NCI-H1417 treated with DMSO at 0.1 percent for 48 hours (cell line): ENCODE measurements around the gene SAP30L.

Experiments used
- DNase-seq: peaks from one replicate; lab custom pipeline; 2025; lab: John Stamatoyannopoulos, UW

The SAP30L gene

DNA sequence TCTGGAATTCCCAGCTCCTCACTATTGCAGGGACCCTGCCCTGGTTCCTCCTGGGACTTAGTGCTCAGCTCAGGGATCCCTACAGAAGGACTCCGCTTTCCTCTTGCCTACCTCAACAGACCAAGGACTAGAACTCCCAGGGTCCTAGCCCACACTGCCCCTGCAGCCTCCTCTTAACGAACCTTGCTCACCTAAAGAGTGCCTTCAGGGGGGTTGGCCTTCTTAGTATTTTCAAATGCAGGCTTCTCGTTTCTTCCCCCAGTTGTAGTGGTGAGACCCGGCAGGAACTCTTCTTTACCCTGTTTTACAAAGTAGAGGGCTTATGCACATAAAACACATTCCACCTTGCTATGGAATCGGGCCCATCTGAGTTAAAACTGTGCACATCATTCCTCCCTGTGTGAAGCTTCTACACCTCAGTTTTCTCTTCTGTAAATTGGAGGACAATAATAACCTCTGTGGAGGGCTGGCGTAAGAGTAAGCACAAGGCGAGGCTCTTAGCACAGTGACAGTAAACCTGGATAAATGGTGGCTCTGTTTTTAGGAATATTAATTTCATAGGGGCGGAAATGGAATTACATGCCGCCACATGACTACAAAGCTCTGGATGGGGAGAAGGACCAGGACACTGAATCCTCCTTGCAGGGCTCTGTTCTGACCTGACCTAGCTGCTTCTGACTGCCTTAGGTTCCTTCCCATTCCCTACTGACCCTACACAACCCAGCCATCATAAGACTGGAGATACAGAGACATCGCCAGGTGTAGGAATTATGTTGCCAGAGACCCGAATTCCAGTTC lies 36.0 kb downstream of the SAP30L start:
- no peak for DNase-seq

DNA sequence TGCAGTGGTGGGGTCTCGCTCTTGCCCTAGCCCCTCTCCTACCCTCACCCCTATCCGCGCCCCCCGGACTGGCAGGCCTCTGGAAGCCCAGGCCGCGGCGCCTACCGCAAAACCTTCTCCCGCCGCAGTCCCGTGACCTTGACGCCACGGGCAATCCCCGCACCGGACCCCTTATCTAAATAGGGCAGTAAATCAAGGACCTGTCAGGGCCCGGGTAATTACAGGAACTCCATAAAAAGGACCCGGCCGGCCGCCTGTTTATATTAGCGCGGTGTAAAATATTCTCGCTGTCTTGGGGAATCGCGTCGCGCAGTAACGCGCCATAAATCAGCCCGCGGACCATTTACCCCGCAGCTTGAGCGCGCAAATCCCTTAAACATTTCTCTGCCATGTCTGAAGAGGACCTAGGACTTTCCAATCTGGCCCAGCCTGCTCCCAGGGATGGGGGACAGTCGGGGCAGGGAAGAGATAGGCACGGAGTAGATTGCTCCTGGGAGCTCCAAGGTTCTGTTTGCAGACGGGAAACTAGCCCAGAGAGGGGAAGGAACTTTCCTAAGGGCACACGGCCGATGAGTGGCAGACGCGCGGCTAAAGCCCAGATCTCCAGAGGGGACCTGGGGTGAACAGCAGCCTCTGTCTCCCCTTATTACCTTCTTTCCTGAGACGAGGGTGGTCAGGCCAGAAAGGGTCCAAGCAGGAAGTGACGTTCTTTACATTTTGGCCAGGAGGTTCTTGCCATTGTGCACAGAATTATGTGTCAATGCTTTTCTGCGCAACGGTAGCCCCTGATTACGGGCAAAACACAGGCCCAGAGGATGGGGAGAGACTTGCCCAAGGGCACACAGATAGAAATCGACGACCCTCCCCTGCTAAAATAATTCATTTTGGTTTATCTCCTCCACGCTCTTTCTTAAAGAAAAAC lies 37.0 kb downstream of the SAP30L start:
- no peak for DNase-seq

DNA sequence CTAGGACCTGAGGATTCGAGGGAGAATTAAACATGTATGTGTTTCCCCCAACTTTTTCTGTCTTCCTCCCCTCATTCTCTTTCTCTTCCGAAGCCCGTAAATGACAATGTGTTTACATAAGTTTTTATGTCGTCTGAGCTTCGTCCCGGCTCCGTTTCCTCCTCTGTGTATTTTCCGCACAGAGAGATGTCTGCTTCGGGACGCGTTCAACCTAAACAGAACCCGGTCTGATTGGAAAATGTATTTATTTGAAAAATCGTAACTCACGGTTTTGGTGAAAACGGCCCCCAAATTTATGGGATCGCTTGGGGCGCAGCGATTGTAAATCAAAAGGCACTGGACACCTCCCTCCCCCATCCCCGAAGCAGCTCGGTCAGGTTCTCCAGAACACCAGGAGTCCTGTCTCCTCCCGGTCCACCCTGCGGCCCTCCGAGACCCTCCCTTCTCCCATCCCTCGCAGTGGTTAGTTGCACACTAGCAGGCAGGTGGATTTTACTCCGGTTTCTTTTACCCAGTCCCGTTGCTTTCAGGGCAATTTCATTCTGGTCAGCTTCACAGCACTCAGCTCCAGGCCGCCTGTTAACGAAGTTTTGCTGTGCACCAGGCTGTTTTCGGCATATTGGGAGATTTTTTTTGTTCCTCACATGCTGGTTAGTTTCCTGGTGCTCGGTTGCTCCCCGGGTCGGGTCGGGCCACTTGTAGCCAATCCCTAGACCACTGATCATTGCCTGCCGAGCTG lies 38.0 kb downstream of the SAP30L start:
- no peak for DNase-seq

DNA sequence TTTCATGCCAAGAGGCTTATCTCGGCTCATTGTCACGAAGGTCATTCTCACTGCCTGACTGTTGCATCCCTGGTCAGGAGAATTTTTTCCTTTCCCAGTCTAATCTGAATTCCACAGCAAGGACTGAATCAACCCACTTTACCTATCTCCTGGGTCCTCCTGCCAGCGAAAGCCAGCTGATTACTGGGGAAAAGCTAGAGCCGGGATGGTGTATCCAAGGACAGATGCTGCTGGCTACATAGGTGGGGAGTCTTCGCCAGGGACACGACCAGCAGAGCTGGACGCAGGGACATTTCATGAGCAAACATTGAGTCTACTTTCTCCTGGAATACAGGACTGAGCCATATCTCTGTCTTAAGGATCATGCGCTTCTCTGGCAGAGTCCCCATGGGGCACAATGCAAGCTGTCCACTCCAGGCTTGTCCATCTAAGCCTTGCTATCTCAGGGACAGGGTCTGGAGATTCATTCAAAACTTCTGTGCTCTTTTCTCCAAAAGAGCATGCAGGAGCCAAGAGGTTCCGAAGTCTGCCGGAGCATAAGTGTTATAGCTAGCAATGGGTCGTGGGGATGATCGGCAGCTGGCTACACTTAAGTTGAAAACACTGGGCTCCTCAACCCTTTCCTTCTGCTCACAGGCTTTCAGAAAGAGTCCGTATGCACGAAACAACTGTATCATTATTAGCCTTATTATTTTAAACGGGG lies 38.7 kb downstream of the SAP30L start:
- DNase-seq, result no peak

DNA sequence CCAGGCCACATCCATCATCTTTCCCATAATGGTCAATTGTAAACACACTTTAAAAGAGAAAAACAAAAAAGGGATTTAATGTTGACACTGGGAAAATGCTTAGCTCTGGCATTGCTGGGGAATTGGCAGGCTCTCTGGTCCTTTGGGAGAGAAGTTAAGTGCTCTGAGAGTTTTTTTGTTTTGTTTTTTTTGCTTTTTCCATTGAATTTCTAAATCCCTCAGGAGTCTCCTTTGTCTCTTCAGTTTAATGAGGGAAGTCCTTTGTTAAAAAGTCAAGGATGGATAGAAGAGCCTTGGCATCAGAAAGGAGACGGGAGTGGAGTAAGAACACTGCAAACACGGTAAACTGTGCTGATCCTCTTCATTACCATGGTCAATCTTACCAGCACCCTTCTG lies 39.3 kb downstream of the SAP30L start:
- DNase-seq, result no peak

DNA sequence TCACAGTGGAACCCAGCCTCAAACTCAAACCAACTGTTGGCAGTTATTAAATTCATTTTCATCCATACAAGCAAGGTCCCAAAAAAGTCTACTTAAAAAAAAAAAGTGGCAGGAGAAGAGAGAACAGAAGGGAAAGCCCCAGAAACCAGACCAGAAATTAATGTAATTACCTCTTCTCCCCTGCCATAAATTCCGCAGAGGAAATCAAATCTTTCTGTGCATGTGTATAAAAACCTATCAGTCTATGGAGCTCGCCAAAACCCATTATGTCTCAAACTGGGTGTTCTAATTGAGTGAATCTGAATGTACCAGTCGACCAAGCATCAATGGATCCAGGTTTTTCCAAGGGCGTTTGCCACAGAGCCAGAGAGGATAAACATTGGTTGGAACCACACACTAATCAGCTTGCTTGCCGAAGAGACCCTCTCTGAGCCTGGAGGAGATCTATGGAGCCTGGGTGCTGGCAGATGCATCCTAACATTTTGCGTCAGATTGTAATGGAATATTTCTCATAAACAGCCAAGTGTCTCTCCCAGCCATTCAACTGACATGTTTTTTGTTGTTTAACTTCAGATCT lies 40.1 kb downstream of the SAP30L start:
- DNase-seq, result no peak

DNA sequence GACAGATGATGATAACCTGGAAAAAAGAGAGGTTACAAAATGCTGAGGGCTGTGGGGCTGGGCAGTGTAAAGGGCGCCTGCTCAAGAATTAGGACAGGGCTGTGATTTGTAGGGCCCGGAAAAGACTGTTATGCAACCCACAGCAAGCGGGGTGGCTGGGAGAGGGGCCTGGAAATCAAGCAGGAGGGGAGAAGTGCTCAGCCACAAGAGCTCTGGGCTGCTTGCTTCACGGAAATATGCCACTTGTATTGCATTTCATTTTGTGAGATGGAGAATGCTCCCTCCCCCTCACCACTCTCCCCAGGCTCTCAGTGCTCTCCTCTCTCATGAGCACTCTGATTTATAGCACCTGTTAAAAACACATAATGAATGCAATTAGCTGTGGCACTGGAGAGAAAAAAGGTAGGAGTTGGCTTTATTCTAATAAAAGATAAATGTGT lies 40.6 kb downstream of the SAP30L start:
- peak; percentile 75 for DNase-seq

DNA sequence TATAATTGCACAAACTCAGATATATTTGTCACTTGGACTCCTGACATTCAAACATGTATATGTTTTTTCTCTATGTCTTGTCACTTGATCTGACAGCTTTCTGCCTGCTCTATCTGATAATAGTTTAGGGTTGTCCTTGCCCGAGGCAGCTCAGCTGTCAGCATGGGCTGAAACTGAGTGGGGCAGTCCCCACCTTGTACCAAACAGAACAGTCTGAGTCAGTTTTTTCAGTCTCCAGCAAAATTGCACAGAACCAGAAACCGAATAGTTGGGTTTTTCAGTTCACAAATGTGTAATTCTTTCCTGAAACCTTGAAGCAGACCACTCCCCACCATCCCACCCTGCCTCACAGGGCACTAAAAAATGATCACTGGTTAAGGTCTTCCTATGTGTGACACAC lies 41.7 kb downstream of the SAP30L start:
- no peak for DNase-seq

DNA sequence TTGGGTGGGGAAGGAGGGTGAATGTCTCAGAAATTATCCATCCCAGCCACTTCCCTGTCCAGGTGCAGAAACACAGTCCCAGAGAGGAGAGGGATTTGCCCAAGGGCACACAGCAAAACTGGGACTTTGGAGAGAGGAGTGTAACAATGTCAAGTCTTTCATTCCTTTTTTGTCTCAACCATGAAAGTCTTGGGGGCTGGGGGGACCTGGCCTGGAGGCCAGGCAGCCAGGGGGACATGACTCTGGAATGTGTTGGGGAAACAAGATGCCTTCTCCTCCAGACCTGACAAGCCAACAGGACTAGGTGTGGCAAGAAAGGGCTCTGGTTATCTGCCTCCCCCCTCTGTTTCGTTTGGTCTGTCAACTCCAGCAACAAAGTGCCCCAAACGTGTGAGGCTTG lies 46.1 kb downstream of the SAP30L start:
- DNase-seq, result no peak

DNA sequence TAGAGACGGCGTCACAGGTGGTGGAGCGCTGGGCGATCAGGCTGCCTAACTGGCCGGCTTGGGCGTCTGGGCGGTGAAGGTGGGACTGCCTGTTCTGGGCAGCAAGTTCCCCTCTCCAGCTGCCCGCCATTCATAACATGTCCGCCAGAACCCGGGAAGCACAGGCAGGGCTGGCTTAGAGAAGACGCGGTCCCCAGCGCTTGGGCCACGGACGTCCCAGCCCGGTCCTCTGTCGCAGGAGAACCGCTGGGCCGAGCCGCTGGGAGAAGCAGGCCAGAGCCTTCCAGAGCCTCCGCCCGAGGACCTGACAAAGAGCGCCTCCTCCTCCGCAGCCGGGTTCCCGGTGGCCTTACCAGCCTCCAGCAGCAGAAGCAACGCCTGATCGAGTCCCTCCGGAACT lies 47.5 kb downstream of the SAP30L start:
- no peak for DNase-seq

DNA sequence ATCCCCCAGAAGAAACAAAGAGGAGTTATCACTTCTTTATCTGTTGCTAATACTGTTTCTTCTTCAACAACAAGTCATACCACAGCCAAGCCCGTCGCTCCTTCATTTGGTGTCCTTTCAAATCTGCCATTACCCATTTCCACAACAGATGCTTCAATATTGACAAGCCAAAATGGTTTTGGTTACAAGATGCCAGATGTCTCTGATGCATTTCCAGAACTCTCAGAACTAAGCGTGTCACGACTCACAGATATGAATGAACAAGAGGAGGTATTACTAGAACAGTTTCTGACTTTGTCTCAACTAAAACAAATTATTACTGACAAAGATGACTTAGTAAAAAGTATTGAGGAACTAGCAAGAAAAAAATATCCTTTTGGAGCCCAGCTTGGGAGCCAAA lies 48.2 kb downstream of the SAP30L start:
- no peak for DNase-seq

DNA sequence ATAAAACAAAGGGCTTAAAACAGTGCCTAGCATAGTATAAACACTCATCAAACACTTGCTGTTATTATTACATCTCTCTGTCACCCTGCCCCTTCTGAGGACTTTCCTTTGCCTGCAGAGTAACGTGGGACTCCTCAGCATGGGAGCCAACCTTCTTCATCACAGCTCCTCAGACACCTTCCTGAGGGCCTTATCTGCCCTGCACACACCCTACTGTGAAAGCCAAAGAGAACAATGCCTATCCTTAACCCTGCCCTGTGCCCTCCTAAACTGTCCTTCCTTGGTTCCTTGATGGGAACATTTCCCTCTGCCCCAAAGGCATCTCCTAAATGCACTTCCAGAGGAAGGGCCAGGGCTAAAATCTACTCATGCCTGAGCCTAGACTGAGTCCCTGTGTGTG lies 52.8 kb downstream of the SAP30L start:
- DNase-seq, result no peak

DNA sequence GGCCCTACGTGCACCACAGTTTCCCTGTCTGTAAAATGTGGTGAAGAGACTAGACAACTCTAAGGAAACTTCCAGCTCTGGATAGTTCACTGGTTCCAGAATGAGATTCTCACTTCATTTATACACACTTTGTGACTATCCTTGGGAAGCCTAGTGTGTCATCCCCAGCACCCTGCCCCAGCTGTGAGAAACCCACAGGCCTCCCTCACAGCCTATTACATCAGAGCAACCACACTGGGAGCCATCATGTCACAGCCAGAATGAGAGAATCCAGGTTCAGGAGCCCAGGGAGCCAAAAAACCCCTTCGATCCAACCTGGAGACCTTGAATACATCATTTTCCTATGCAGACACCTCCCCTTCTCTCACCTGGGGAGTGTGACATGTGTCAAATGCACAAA lies 53.2 kb downstream of the SAP30L start:
- DNase-seq, result no peak

DNA sequence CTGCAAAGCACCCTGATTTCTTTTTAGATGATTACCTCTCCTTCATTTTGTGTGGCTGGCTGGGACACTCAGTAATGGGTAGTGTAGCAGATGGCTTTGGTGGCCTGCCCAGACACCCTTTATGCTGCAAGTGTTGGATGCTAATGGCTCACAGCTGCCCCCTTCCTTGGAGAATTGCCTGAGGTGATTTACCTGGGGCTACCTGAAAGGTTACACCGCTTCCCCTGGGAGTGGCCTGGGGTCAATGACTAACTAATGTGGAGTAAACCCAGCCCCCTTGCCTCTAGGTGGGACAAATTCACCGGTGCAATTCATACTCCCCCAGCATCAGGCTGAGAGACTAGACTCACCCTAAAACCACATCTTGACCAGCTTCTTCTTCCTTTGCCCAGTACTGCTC lies 55.8 kb downstream of the SAP30L start:
- DNase-seq, result no peak

DNA sequence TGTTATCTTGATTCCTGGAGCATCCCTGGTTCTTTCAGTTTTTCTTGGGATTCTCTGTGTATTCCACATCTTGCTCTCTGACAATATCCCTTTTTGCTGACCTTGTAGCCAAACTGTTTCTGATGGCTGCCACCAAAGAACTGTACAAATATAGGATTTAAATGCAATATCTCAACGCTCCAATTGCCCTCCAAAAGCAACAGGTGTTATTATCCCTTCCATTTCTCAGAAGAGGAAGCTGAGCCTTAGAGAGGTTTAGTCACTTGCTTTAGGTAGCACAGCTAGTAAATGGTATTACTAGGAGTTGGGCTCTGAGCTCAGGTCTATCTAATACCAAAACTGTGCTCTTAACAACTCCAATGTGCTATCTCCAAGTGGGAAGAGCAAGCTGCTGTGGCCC lies 56.4 kb downstream of the SAP30L start:
- DNase-seq, result no peak

DNA sequence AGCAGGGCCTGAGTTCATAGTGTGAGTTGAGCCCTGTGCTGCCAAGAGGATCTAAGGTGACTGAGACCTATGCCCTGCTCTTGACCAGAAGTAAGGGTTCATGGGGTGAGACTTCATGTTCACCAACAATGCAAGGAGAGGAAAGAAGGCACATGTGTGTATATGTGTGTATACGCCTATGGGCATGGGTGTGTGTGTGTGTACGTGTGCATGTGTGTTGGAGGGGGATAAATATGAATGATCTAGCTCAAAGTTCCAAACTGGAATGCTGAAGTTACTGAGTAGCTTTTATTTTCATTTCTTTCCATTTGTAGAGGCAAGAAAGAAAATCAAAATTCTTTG lies 57.9 kb downstream of the SAP30L start:
- no peak for DNase-seq

DNA sequence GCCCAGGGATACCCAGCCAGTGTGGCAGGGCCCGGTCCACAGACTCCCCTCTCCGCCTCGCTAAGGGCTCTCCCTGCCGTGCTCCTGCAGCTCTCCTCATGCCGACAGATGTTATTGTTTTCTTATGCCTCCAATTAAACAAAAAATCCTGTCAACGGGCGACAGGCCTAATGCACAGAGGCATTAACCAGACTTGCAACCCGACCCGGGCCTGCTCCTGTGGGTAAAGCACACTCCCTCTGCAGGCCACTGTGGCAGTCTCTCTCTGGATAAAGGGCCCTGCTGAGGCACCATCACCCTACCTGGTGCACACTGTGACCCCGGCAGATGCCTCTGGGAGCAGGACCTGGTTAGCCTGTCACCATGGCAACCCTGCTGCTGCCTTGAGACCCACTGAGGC lies 59.8 kb downstream of the SAP30L start:
- DNase-seq, result no peak

DNA sequence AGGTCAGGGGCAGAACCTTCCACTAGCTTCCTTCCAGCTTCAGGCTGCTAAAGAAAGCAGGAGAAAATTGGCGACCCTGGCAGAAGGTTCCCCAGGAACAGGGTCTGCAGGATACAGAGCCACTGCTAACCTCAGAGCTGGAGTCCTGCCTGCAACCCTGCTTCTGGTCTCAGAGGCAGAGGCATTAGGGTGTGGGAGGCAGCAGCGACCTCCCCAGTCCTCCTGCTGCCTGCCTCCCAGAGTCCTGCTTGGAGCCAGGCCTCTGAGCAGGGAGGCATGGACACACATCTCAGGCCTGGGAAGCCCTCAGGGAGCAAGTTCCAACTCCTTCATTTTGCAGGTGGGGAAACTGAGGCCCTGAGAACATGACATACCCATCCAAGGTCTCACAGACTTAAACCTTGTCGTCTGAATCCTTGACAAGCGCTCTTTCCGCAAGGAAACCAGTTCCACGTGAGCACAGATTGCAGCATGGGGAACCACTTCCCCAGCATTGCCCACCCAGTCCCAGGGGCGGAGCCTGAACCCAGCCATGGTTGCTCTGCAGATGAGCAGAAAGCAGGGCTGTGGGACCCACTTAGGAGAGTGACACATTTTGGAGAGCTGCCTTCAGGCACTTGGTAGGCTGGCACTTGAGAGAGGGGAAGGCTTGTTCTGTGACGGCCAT lies 60.4 kb downstream of the SAP30L start:
- DNase-seq, result no peak

DNA sequence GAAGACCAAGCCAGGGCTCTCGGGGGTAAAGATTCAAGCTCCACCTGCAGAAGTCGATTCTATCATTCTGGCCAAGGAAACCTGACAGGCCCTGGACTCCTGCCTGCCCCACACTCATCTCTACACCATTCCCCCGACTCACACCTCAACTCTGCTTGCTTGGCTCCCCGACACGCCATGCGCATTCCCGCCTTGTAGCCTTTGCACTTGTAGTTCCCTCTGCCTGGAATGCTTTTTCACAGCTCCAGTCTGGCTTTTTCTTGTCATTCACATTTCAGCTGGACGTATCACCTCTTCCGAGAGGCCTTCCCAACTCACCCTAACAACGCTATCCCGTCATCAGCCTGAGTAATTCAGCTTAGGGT lies 60.9 kb downstream of the SAP30L start:
- no peak for DNase-seq

DNA sequence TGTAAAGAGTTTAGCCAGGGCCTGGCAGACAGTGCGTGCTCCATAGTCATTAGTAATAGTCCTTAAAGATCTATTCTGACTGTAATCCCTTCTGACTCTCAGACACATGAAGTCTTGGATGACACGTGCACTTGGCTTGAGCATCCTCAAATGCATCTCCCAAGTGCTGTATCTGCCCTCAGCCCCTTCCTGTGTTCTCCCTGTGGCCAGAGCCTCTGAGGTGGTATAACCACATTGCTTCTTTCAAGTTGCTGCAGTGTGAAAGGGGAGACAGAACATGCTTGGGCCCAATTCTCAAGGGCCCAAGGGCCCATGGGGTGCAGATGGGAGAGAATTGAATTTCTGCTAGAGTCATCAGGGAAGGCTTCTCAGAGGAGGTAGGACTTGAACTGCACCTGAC lies 62.3 kb downstream of the SAP30L start:
- no peak for DNase-seq
